HepG2 (cell line): ENCODE measurements around the gene S100P. TPM values are rescaled to one million over a fixed set of nuclear protein-coding genes. Genes with fewer than 3 reads are reported as not detected.

Source experiments
- CBX1 ChIP-seq: IDR thresholded peaks from one replicate; pipeline ENCODE4 v1.6.1; 2016; ENCODE audit warnings: antibody characterized with exemption, low read depth
- ELK4 ChIP-seq: sonication (generic); formaldehyde crosslinking; IDR thresholded peaks from 2 replicates; pipeline ENCODE4 v1.9.0; 2021; ENCODE audit warnings: missing genetic modification reagents, borderline replicate concordance
- MEIS1 ChIP-seq: sonication (generic); formaldehyde crosslinking; IDR thresholded peaks from 2 replicates; pipeline ENCODE4 v1.9.0; 2021; ENCODE audit warnings: mild to moderate bottlenecking, missing genetic modification reagents, moderate library complexity, borderline replicate concordance
- NONO ChIP-seq, 2 experiments: fragments of 450-650 bp in 1 of 2; sonication (generic) in 1 of 2; formaldehyde crosslinking in 1 of 2; IDR thresholded peaks in 1 of 2; conservative IDR thresholded peaks in 1 of 2; 2 replicates each; pipeline versions ENCODE4 v1.6.1 to v1.8.0; 2017 to 2022; ENCODE audit warnings: mild to moderate bottlenecking in 1 of 2, missing genetic modification reagents in 1 of 2, moderate library complexity in 1 of 2
- PAWR ChIP-seq: sonication (generic); formaldehyde crosslinking; IDR thresholded peaks from 2 replicates; pipeline ENCODE4 v1.4.0; 2020; ENCODE audit warnings: missing genetic modification reagents, mild to moderate bottlenecking, borderline replicate concordance
- SOX13 ChIP-seq, 3 experiments: fragments of 450-650 bp in 1 of 3; sonication (generic) in 1 of 3; formaldehyde crosslinking in 1 of 3; IDR thresholded peaks in 2 of 3; conservative IDR thresholded peaks in 1 of 3; 2 replicates each; pipeline versions ENCODE4 v1.5.0 to v1.6.1; 2016 to 2020; ENCODE audit warnings: antibody characterized with exemption in 1 of 3, mild to moderate bottlenecking in 1 of 3, missing compliant biosample characterization in 1 of 3, missing genetic modification reagents in 1 of 3, moderate library complexity in 1 of 3
- TARDBP ChIP-seq: sonication (generic); formaldehyde crosslinking; IDR thresholded peaks from 2 replicates; pipeline ENCODE4 v1.8.0; 2022; ENCODE audit warnings: mild to moderate bottlenecking, missing genetic modification reagents
- TIGD3 ChIP-seq: sonication (generic); formaldehyde crosslinking; IDR thresholded peaks from 2 replicates; pipeline ENCODE4 v1.5.1; 2020; ENCODE audit warnings: mild to moderate bottlenecking, missing genetic modification reagents, borderline replicate concordance
- ZNF136 ChIP-seq: sonication (generic); formaldehyde crosslinking; IDR thresholded peaks from 2 replicates; pipeline ENCODE4 v1.8.1; 2022; ENCODE audit warnings: low read depth, mild to moderate bottlenecking, moderate library complexity, missing genetic modification reagents
- ZNF331 ChIP-seq: sonication (generic); formaldehyde crosslinking; IDR thresholded peaks from 2 replicates; pipeline ENCODE4 v1.4.0; 2020; ENCODE audit warnings: missing genetic modification reagents
- ZNF446 ChIP-seq: sonication (generic); formaldehyde crosslinking; IDR thresholded peaks from 2 replicates; pipeline ENCODE4 v1.5.0; 2020; ENCODE audit warnings: mild to moderate bottlenecking, missing genetic modification reagents
- ZNF740 ChIP-seq: sonication (generic); formaldehyde crosslinking; IDR thresholded peaks from 2 replicates; pipeline ENCODE4 v1.4.0; 2020; ENCODE audit warnings: missing genetic modification reagents
- polyA plus RNA-seq, 8 experiments: library from polyadenylated mRNA; depleted of rRNA in 3 of 8; stranded (reverse) in 7 of 8; unstranded in 1 of 8; fragments of >200 nt; fragmentation: Illumina TruSeq in 4 of 8; extraction: Trizol in 4 of 8; gene quantifications; 2 replicates each; pipeline versions ENCODE4 v1.2.1 to v1.2.3, GENCODE V29; 2011 to 2016; ENCODE audit warnings: low read depth in 4 of 8, missing spikeins in 1 of 8, mixed read lengths in 1 of 8; ENCODE audit not compliant: insufficient read depth in 1 of 8
- total RNA-seq, 5 experiments: library from RNA; depleted of rRNA; stranded (reverse); fragments of >200 nt; fragmentation: Illumina TruSeq; extraction: Trizol; gene quantifications; 2 replicates each; pipeline ENCODE4 v1.2.3, GENCODE V29; 2016; ENCODE audit warnings: low read depth in 1 of 5
- TF ChIP-seq, protein P1 (sequence below): sonication (generic); formaldehyde crosslinking; conservative IDR thresholded peaks from 2 replicates; pipeline ENCODE4 v1.4.0; 2020; ENCODE audit warnings: mild to moderate bottlenecking, missing genetic modification reagents, moderate library complexity
- TF ChIP-seq, protein P2 (sequence below): sonication (generic); formaldehyde crosslinking; IDR thresholded peaks from 2 replicates; pipeline ENCODE4 v1.4.0; 2020; ENCODE audit warnings: missing genetic modification reagents, borderline replicate concordance
- TF ChIP-seq, protein P3 (sequence below): sonication (generic); formaldehyde crosslinking; IDR thresholded peaks from 2 replicates; pipeline ENCODE4 v1.4.0; 2020; ENCODE audit warnings: missing genetic modification reagents

Gene S100P
- total and polyA plus RNA-seq, 2 of the 13 experiments (the other 11 are each of a cell fraction or from before 2014, with no cell fraction given) = 278 to 1,649 TPM

DNA sequence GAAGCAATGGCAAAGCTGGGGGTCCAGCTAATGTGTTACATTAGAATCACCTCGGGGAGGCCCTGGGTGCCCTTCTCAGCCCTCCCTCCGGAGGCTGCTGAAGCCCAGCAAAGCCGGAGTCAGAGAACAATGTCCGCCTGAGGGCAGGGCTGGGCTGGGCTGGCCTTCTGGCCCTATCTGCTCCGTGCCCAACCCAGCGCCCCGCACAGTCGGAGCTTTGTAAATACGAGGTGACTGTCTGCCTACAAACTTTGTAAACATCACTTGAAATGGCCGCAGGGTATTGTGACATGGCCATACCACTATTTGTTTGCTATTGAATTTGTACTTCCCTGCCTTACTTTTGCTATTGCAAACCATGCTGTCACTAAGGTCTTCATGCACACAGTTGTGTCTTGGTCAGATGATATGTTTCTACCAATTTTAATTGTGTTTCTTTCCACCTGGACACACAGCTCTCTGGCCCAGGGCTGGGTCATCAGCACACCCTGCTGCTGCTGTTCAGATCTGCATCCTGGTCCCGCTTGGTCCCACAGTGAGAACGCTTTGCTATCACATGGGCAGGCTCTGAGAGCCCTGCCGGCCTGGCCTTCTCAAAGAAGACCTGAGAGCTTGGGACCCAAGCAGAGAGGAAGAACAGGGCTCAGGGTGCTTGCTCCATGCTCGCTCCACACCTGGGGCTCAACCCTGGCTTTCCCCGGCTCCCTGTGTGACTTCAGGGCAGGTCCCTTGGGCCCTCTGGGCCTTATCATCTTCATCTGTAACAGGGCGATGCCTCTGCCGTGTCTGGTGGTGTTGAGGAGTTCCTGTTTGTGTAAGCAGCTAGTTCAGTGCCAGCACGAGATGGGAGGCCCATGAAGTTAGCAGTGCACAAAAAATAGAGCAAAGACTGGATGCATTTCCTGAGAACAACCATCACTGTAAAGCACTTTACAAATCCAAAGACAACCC, 2.3 kb downstream of the S100P start (continued):
- TF ChIP-seq, protein P1, sequence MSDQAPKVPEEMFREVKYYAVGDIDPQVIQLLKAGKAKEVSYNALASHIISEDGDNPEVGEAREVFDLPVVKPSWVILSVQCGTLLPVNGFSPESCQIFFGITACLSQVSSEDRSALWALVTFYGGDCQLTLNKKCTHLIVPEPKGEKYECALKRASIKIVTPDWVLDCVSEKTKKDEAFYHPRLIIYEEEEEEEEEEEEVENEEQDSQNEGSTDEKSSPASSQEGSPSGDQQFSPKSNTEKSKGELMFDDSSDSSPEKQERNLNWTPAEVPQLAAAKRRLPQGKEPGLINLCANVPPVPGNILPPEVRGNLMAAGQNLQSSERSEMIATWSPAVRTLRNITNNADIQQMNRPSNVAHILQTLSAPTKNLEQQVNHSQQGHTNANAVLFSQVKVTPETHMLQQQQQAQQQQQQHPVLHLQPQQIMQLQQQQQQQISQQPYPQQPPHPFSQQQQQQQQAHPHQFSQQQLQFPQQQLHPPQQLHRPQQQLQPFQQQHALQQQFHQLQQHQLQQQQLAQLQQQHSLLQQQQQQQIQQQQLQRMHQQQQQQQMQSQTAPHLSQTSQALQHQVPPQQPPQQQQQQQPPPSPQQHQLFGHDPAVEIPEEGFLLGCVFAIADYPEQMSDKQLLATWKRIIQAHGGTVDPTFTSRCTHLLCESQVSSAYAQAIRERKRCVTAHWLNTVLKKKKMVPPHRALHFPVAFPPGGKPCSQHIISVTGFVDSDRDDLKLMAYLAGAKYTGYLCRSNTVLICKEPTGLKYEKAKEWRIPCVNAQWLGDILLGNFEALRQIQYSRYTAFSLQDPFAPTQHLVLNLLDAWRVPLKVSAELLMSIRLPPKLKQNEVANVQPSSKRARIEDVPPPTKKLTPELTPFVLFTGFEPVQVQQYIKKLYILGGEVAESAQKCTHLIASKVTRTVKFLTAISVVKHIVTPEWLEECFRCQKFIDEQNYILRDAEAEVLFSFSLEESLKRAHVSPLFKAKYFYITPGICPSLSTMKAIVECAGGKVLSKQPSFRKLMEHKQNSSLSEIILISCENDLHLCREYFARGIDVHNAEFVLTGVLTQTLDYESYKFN = peak; percentile 94
- TF ChIP-seq, protein P2, sequence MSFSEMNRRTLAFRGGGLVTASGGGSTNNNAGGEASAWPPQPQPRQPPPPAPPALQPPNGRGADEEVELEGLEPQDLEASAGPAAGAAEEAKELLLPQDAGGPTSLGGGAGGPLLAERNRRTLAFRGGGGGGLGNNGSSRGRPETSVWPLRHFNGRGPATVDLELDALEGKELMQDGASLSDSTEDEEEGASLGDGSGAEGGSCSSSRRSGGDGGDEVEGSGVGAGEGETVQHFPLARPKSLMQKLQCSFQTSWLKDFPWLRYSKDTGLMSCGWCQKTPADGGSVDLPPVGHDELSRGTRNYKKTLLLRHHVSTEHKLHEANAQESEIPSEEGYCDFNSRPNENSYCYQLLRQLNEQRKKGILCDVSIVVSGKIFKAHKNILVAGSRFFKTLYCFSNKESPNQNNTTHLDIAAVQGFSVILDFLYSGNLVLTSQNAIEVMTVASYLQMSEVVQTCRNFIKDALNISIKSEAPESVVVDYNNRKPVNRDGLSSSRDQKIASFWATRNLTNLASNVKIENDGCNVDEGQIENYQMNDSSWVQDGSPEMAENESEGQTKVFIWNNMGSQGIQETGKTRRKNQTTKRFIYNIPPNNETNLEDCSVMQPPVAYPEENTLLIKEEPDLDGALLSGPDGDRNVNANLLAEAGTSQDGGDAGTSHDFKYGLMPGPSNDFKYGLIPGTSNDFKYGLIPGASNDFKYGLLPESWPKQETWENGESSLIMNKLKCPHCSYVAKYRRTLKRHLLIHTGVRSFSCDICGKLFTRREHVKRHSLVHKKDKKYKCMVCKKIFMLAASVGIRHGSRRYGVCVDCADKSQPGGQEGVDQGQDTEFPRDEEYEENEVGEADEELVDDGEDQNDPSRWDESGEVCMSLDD = peak; percentile 91; the same call in 1 of the 2 replicates
- peak; percentile 78; the same call in 1 of the 2 replicates for TF ChIP-seq SOX13 (IDR thresholded peaks at IDR 0.05)
- peak in 1 of 2 experiments; percentile 95; a peak in 2 of 4 replicates for TF ChIP-seq SOX13 (CRISPR knock-in tag; conservative IDR thresholded peaks at IDR 0.05 in 1 of 2, IDR thresholded peaks at IDR 0.05 in 1 of 2)
- TF ChIP-seq PAWR (CRISPR knock-in tag) = no peak
- TF ChIP-seq ZNF331 = peak; percentile 99
- TF ChIP-seq, protein P3, sequence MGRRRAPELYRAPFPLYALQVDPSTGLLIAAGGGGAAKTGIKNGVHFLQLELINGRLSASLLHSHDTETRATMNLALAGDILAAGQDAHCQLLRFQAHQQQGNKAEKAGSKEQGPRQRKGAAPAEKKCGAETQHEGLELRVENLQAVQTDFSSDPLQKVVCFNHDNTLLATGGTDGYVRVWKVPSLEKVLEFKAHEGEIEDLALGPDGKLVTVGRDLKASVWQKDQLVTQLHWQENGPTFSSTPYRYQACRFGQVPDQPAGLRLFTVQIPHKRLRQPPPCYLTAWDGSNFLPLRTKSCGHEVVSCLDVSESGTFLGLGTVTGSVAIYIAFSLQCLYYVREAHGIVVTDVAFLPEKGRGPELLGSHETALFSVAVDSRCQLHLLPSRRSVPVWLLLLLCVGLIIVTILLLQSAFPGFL (CRISPR knock-in tag) = no peak
- TF ChIP-seq TARDBP (CRISPR knock-in tag) = peak; percentile 95
- no peak for TF ChIP-seq TIGD3 (CRISPR knock-in tag)
- no peak for TF ChIP-seq ZNF740 (CRISPR knock-in tag)
- TF ChIP-seq ZNF446 (CRISPR knock-in tag) = no peak
- peak; percentile 86 for TF ChIP-seq ZNF136
- no peak for TF ChIP-seq ELK4 (CRISPR knock-in tag)
- TF ChIP-seq CBX1 = peak; percentile 68
- no peak; the same call in 1 of the 2 replicates for TF ChIP-seq MEIS1 (CRISPR knock-in tag)
- TF ChIP-seq NONO (IDR thresholded peaks at IDR 0.05) = no peak
- no peak for TF ChIP-seq NONO (CRISPR knock-in tag; conservative IDR thresholded peaks at IDR 0.05)
